WTC11 (cell line): Measurements from ENCODE around the gene ATP11A. TPM values are rescaled to one million over a fixed set of nuclear protein-coding genes. Genes with fewer than 3 reads are reported as not detected.

Experiments
- ATAC-seq: fragments of 200-7000 bp; cut with Tn5 transposase; 2 replicates; pipeline ENCODE4 v1.10.0; 2021; ENCODE audit warnings: mild to moderate bottlenecking, moderate library complexity
- CTCF ChIA-PET: fragments of 300-600 bp; sonication (Branson Sonifier 250); formaldehyde crosslinking; loops from one replicate; lab custom pipeline; 2021; ENCODE audit warnings: antibody characterized with exemption; lab: Charles Lee
- POLR2A ChIA-PET: fragments of 350-600 bp; sonication (Branson Sonifier 250); formaldehyde crosslinking; loops from one replicate; lab custom pipeline; 2021; ENCODE audit warnings: antibody characterized with exemption; lab: Charles Lee
- DNase-seq: peaks from one replicate; pipeline ENCODE4 v3.0.0; 2021; ENCODE audit warnings: low spot score
- H3K27ac Mint-ChIP-seq: 2 replicates; pipeline ENCODE4 v1.8.0; 2021; ENCODE audit warnings: mixed read lengths
- H3K27me3 Mint-ChIP-seq: 2 replicates; pipeline ENCODE4 v1.8.0; 2021; ENCODE audit warnings: low read depth, mild to moderate bottlenecking, moderate library complexity, mixed read lengths
- H3K36me3 Mint-ChIP-seq: 2 replicates; pipeline ENCODE4 v1.8.0; 2021; ENCODE audit warnings: mixed read lengths
- H3K4me1 Mint-ChIP-seq: 2 replicates; pipeline ENCODE4 v1.8.0; 2022; ENCODE audit warnings: mixed read lengths
- H3K4me3 Mint-ChIP-seq: 2 replicates; pipeline ENCODE4 v1.8.0; 2021; ENCODE audit warnings: mild to moderate bottlenecking, moderate library complexity, mixed read lengths
- H3K9me3 Mint-ChIP-seq: 2 replicates; pipeline ENCODE4 v1.8.0; 2021; ENCODE audit warnings: mixed read lengths
- ELF4 ChIP-seq: sonication (generic); formaldehyde crosslinking; IDR thresholded peaks from 2 replicates; pipeline ENCODE4 v1.8.1; 2022; ENCODE audit warnings: low read depth, mild to moderate bottlenecking, moderate library complexity, missing genetic modification reagents
- EMX1 ChIP-seq: fragments of 250-450 bp; sonication (Bioruptor Pico); IDR thresholded peaks from 2 replicates; pipeline ENCODE4 v1.8.0; 2021; ENCODE audit warnings: mild to moderate bottlenecking
- ESRRA ChIP-seq: sonication (generic); formaldehyde crosslinking; IDR thresholded peaks from 2 replicates; pipeline ENCODE4 v1.8.1; 2022; ENCODE audit warnings: mild to moderate bottlenecking, missing genetic modification reagents, borderline replicate concordance
- FOXJ3 ChIP-seq: sonication (generic); formaldehyde crosslinking; IDR thresholded peaks from 2 replicates; pipeline ENCODE4 v1.9.0; 2021; ENCODE audit warnings: missing genetic modification reagents, mild to moderate bottlenecking, borderline replicate concordance
- FOXP4 ChIP-seq: sonication (generic); formaldehyde crosslinking; IDR thresholded peaks from 2 replicates; pipeline ENCODE4 v1.8.0; 2022; ENCODE audit warnings: mild to moderate bottlenecking, missing genetic modification reagents
- GTF2I ChIP-seq: fragments of 250-450 bp; sonication (Bioruptor Pico); conservative IDR thresholded peaks from 2 replicates; pipeline ENCODE4 v1.4.0; 2021; ENCODE audit warnings: mild to moderate bottlenecking
- IRF2 ChIP-seq: sonication (generic); formaldehyde crosslinking; IDR thresholded peaks from 2 replicates; pipeline ENCODE4 v1.8.0; 2022; ENCODE audit warnings: low read depth, missing genetic modification reagents, borderline replicate concordance
- JUN ChIP-seq: sonication (generic); formaldehyde crosslinking; IDR thresholded peaks from 2 replicates; pipeline ENCODE4 v1.8.0; 2023; ENCODE audit warnings: mild to moderate bottlenecking, missing genetic modification reagents
- MAX ChIP-seq: sonication (generic); formaldehyde crosslinking; IDR thresholded peaks from 2 replicates; pipeline ENCODE4 v1.8.0; 2022; ENCODE audit warnings: mild to moderate bottlenecking, missing genetic modification reagents
- MLX ChIP-seq: sonication (generic); formaldehyde crosslinking; IDR thresholded peaks from 2 replicates; pipeline ENCODE4 v1.8.1; 2023; ENCODE audit warnings: mild to moderate bottlenecking, missing genetic modification reagents, moderate library complexity
- TCF7 ChIP-seq: sonication (generic); formaldehyde crosslinking; IDR thresholded peaks from 2 replicates; pipeline ENCODE4 v1.8.0; 2022; ENCODE audit warnings: mild to moderate bottlenecking, low read depth, missing genetic modification reagents, moderate library complexity
- TEAD1 ChIP-seq: sonication (generic); formaldehyde crosslinking; IDR thresholded peaks from 2 replicates; pipeline ENCODE4 v1.8.0; 2022; ENCODE audit warnings: mild to moderate bottlenecking, missing genetic modification reagents
- ZNF121 ChIP-seq: sonication (generic); formaldehyde crosslinking; IDR thresholded peaks from 2 replicates; pipeline ENCODE4 v1.8.0; 2023; ENCODE audit warnings: missing genetic modification reagents
- ZNF263 ChIP-seq: sonication (generic); formaldehyde crosslinking; IDR thresholded peaks from 2 replicates; pipeline ENCODE4 v1.8.1; 2022; ENCODE audit warnings: low read depth, mild to moderate bottlenecking, moderate library complexity, missing genetic modification reagents
- ZNF281 ChIP-seq: sonication (generic); formaldehyde crosslinking; IDR thresholded peaks from 2 replicates; pipeline ENCODE4 v1.8.0; 2023; ENCODE audit warnings: mild to moderate bottlenecking, missing genetic modification reagents
- ZNF423 ChIP-seq: fragments of 250-450 bp; sonication (Bioruptor Pico); IDR thresholded peaks from 2 replicates; pipeline ENCODE4 v2.1.2; 2022; ENCODE audit warnings: mild to moderate bottlenecking, moderate library complexity
- ZNF532 ChIP-seq: fragments of 250-450 bp; sonication (Bioruptor Pico); IDR thresholded peaks from 2 replicates; pipeline ENCODE4 v1.9.0; 2021; ENCODE audit warnings: mild to moderate bottlenecking, borderline replicate concordance
- total RNA-seq: library from RNA; stranded (reverse); gene quantifications from 3 replicates; pipeline ENCODE4 v1.2.3, GENCODE V29; 2021

The ATP11A gene
- total RNA-seq, 1 experiment from 2014 or later = 100 TPM

GRCh38 chr13:112781287-112781686 is 91.4 kb downstream of the ATP11A start (continued):
- no peak for TF ChIP-seq ZNF121 (CRISPR knock-in tag)

GRCh38 chr13:112781881-112782361 is 92.1 kb downstream of the ATP11A start:
- Mint-ChIP-seq H3K27me3 (no peaks in the 10 kb centered on the region), H3K27ac (peak overlapping the region; percentile 82), H3K4me3 (no peak overlapping the region), H3K36me3 (peaks cover 17% of the 10 kb centered on the region), H3K9me3 (peaks cover 2% of the 10 kb centered on the region; the same call in 1 of the 2 replicates), H3K4me1 (peaks cover 47% of the 10 kb centered on the region)
- DNase-seq (no peak), ATAC-seq (no peak)
- ChIA-PET CTCF (no interaction called here), POLR2A (no interaction called here)
- no peak for TF ChIP-seq ZNF281 (CRISPR knock-in tag)
- TF ChIP-seq FOXJ3 = no peak
- no peak for TF ChIP-seq ZNF263 (CRISPR knock-in tag)
- TF ChIP-seq TCF7 (CRISPR knock-in tag) = no peak
- TF ChIP-seq IRF2 (CRISPR knock-in tag) = no peak
- no peak for TF ChIP-seq ELF4 (CRISPR knock-in tag)
- no peak for TF ChIP-seq MAX (CRISPR knock-in tag)
- TF ChIP-seq ZNF423 (CRISPR knock-in tag) = no peak
- TF ChIP-seq TEAD1 (CRISPR knock-in tag) = no peak
- TF ChIP-seq MLX (CRISPR knock-in tag) = no peak
- TF ChIP-seq FOXP4 = no peak
- no peak for TF ChIP-seq ESRRA (CRISPR knock-in tag)
- TF ChIP-seq GTF2I (CRISPR knock-in tag) = no peak
- no peak for TF ChIP-seq JUN (CRISPR knock-in tag)
- TF ChIP-seq EMX1 (CRISPR knock-in tag) = no peak
- no peak for TF ChIP-seq ZNF532 (CRISPR knock-in tag)
